Activated CD4-positive, alpha-beta T cell treated with anti-CD3 and anti-CD28 coated beads for 48 hours (primary cell): ENCODE results near the gene VPS29.
"Not testable (repeated sequence)": the region's sequence is repeated elsewhere in the genome, so short reads cannot be mapped to it uniquely, and the experiment has no call there.

ENCODE experiments used
- DNase-seq: peaks from one replicate; pipeline ENCODE4 v3.0.0-alpha.2; 2020

The VPS29 gene

DNA sequence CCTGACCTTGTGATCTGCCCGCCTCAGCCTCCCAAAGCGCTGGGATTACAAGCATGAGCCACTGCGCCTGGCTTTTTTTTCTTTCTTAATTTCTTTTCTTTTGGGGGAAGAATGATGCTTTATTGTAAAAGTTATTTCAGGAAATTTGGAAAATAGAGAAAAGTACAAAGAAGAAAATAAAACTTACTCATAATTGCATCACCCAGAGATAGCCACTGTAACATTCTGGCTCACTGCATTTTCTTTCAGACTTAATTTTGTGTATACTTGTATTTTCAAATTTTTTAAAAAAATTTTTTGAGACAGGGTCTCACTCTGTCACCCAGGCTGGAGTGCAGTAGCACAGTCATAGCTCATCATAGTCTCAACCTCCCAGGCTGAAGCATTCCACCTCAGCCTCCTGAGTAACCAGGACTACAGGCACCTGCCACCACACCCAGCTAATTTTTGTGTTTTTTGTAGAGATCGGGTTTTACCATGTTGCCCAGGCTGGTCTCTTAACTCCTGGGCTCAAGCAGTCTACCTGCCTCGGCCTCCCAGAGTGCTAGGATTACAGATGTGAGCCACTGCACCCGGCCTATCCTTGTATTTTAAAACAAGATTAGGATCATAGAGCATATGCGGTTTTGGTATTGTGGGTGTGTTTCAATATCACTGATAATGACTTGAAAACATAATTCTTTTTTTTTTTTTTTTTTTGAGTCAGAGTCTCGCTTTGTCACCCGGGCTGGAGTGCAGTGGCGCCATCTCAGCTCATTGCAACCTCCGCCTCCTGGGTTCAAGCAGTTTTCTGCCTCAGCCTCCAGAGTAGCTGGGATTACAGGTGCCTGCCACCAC, 19.2 kb upstream of the VPS29 start:
- DNase-seq: peak; percentile 66

DNA sequence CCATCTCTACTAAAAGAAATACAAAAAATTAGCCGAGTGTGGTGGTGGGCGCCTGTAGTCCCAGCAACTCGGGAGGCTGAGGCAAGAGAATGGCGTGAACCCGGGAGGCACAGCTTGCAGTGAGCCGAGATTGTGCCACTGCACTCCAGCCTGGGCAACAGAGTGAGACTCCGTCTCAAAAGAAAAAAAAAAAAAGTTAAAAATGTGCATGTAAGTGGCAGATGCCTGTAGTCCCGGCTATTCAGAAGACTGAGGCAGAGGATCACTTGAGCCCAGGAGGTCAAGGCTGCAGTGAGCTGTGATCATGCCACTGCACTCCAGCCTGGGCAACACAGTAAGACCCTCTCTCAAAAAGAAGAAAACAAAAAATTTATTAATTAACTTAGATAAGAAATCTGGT, 16.1 kb upstream of the VPS29 start:
- DNase-seq: not testable (repeated sequence)

DNA sequence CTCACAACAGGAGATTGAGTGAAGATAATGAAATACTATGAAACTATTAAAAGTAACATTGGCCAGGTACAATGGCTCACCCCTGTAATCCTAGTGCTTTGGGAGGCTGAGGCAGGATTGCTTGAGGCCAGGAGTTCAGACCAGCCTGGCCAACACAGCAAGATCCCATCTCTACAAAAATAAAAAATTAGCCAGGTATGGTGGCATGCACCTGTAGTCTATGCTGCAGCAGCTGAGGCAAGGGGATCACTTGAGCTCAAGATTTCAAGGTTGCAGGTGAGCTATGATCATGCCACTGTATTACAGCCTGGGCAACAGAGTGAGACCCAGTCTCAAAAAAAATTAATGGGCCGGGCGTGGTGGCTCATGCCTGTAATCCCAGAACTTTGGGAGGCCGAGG, 15.1 kb upstream of the VPS29 start:
- no peak for DNase-seq

DNA sequence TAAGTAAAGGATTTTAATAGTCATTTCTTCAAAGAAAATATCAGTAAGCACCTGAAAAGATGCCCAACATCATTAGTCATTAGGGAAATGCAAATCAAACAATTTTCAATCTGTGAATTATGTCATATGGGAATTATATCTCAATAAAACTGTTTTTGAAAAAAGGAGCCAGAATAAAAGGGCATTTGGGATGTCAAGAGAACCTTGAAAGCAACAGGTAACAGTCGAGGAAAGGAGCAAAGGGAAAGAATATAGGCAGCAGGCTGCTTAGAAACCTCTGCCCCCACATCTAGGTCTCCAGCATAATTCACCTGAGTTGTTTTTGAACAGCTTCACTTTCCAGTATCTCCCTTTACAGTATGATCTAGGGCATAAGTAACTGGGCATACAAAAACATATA, 12.5 kb upstream of the VPS29 start:
- DNase-seq: no peak

DNA sequence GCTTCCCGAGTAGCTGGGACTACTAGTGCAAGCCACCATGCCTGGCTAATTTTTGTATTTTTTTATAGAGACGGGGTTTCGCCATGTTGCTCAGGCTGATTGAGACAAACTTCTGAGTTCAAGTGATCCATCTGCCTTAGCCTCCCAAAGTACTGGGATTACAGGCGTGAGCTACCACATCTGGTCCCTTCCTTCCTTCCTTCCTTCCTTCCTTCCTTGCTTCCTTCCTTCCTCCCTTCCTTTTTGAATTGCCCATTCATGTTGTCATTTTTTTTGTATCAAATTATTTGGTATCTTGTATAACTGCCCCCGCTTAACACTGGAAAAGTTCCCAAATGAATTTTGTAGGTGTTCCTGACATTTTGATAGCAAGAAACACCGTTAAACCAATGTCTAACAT, 11.9 kb upstream of the VPS29 start:
- no peak for DNase-seq

DNA sequence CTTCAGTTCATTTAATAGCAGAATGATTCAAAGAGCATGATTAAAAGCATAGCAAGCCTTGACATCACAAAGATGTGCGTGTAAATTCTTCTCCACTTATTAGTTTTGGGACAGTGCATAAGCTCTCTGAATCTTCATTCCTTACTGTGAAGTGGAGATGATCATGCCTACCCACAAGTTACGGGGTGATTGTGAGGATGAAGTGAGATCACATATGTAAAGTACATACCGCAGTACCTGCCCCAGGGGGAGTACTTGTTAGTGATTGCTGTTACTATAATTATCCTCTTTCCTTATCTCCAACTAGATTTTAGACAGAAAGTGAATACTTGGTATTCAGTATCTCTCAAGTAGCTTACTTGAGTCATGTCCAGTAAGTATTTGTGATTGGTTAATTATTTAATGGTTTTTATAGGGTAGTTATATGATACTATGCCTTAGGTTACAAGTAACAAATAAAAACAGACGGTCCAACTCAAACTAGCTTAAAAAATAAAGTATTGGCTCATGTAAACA, 6.2 kb upstream of the VPS29 start:
- no peak for DNase-seq

DNA sequence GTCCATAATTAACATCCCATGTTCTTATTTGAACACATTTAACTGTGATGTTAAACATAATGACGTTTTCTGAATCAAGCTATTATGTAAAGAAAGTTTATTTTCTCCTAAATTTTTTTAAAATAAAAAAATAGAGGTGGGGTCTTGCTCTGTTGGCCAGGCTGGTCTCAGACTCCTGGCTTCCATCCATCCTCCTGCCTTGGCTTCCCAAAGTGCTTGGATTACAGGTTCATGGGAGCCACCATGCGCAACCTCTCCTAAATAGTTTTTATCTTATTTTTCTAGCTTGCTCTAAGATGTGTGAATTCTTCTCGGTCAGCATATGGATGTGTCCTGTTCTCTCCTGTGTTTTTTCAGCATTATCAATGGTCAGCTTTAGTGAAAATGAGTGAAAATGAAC, 3.4 kb upstream of the VPS29 start:
- no peak for DNase-seq

DNA sequence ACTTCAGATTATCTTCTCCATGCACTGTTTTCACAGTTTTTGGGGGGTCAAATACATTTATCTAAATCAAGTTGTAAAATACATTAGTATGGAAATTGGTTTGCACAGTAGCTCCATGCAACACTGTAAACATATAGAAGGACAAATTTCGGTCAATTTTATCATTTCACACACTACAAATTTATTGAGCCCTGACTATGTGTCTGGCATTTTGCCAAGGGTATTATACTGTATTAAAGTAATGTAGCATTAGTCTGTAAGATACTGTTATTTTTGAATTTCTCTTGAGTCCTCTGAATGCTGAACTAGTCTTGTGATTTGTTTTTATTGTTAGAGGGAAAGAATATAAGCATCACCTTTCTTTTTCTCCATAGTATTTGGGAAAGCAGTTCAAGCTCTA, 1.5 kb upstream of the VPS29 start:
- no peak for DNase-seq

DNA sequence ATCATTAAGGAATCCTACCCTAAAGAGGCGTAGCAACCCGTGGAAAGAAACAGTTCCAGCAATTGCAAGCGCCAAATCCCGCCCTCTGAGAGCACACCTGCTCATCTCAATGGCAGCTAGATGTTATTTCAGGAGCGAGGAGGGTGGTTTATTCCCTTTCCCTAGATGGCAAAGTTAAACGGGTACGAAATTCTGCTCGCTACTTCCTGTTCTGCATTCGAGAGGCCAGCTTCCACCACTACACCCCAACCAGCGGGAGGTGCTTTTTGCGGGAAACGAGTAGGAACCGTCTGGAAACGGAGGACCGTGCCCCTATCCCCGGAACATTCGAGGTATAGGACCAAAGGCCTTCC, 536 bp downstream of the VPS29 start:
- peak; percentile 42 for DNase-seq

DNA sequence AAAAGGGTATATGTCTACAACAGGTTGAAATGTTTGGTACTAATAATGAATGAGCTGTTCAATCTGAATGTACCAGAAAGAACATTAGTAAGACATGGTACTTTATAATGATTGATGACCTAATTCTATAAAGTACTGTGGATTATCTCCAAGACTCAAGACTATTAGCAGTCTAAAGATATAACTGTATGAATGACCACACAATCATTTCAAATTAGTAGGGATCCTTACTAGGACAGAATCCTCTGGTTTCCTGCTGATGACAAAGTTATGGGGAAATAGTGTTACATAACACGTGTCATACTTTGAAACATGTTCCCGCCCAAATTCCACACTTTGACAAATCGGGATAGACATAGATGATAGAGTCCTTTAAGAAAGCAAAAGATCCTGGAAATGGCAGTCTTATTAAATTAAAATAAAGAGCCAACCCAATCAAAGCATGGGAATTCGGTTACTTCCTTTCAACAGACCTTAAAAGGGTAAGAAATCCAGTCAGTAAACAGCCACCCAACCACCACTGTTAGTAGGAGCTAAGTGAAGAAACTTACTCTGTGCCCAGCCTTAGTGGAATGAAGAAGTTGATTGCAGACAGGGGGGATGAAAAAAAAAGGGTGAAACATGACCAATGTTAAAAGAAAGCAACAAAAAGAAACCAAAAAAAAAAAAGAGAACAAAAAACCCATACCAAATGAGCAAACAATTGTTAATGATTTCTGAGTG, 2.8 kb downstream of the VPS29 start:
- DNase-seq: no peak

DNA sequence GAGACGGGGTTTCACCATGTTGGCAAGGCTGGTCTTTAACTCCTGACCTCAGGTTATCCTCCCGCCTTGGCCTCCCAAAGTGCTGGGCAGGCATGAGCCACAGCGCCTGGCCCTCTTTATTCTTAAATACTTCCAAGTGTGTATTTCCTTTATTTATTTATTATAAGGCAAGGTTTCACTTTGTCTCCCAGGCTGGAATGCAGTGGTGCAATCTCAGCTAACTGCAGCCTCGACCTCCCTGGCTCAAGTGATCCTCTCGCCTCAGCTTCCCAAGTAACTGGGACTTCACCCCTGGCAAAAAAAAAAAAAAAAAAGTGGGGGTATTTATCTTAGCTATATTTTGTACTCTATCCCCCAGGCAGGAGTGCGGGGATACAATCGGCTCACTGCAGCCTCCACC, 26.5 kb downstream of the VPS29 start:
- DNase-seq: no peak

DNA sequence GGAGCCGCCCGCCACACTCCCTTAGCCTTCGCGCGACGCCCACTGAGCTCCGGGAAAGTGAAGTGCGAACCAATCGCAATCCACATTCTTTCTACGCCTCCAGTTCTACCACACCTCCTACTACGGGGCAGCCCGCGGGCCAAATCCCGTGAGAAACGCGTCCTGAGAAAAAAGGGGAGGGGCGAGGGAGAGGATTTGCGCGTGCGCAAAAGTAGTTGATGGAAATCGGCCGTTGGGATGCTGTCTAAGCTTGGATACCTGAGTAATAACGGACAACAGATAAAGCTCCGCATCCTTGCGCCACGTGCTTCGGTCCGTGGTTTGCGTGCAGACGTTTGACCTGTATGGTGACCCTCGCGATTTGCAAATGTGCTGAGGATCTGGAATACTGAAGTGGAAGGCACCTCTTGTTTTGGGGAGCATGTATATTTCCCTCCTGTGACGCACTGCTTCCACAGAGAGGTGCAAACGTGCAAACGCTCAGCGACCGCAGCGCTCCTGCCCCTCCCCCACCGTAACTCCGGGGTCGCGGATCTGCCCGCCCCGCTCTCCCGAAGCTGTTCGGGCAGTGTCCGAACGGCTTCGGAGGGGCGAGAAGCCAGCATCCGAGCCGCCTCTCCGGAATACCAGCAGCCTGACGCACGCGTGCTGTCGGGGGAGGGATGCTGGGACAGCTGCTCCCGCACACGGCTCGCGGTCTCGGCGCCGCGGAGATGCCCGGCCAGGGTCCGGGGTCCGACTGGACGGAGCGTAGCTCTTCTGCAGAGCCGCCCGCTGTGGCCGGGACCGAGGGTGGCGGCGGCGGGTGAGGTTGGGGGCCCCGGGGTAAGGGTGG, 33.5 kb downstream of the VPS29 start, which contains the start of the genes FAM216A and GPN3:
Gene FAM216A (plus strand): TSS at position 632 of the 835 bp plus-strand sequence. CDS start 31 bp downstream, at position 663.
Gene GPN3 (minus strand): TSS at position 44 of the 835 bp plus-strand sequence. CDS start 54 bp downstream, outside the sequence.
- peak; percentile 96 for DNase-seq

DNA sequence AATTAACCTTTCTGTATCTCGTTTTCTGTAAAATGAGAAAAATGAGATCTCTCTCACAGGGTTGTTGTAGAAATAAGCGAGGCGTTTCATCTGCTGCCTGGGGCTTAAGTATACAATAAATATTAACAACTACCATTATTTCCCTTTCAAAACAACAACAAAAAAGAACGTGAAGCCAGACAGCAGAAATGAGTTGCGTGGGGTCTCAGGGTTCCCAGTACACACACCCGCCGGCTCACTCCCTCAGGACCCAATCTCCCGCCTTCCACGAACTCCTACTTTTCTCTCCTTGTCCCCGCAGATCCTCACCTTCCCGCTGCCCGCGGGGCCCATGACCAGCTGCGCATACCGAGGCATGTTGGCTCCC, 34.1 kb downstream of the VPS29 start:
- DNase-seq: no peak

DNA sequence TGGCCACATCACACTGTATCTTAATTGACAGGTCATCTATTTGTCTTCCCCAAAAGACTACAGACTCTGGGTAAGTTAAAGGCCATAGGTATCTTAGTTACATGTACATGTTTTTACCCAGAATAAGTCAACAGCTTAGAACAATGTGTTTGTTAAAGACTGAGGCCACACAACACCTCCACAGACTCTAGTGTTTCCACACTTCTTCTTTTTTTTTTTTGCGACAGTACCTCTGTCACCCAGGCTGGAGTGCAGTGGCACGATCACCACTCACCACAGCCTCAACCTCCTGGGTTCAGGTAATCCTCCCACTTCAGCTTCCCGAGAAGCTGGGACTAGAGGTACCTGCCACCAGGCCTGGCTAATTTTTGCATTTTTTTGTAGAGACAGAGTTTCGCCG, 35.1 kb downstream of the VPS29 start:
- no peak for DNase-seq

DNA sequence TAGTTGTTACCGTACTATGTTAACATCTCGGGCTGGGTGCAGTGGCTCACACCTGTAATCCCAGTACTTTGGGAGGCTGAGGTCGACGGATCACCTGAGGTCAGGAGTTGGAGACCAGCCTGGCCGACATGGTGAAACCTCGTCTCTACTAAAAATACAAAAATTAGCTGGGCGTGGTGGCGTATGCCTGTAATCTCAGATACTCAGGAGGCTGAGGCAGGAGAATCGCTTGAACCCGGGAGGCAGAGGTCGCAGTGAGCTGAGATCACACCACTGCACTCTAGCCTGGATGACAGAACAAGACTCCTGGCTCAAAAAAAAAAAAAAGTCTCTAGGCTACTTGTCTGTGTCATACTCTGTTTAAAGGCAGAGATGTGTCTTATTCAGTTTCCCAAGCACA, 36.1 kb downstream of the VPS29 start:
- not testable (repeated sequence) for DNase-seq

DNA sequence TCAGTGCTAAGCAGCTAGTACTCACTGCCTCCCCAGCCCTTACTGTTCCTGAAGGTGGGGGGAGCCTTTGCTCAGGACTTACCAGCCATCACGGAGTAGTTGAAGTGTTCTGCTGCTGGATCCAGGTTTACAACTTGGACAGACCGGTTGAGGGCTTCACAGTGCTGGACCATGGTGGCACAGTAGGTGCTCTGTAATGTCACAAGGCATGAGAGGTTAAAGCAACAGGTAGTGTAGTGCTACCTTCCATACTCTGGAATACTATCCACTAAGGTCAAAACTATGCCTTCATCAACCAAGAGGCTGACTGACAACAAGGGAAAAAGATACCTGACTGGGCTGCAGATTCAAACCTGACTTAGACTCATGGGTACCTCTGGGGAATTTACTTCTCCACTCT, 36.9 kb downstream of the VPS29 start:
- no peak for DNase-seq

DNA sequence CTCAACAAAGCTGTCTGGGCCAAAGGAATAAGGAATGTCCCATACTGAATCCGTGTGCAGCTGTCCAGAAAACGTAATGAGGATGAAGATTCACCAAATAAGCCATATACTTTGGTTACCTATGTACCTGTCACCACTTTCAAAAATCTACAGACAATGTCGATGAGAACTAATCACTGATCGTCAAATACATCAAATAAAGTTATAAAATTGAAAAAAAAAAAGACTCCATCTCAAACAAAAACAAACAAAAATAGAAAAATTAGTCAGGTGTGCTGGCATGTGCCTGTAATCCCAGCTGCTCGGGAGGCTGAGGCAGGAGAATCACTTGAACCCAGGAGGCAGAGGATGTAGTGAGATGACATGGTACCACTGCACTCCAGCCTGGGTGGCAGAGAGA, 40.7 kb downstream of the VPS29 start:
- DNase-seq: not testable (repeated sequence)

DNA sequence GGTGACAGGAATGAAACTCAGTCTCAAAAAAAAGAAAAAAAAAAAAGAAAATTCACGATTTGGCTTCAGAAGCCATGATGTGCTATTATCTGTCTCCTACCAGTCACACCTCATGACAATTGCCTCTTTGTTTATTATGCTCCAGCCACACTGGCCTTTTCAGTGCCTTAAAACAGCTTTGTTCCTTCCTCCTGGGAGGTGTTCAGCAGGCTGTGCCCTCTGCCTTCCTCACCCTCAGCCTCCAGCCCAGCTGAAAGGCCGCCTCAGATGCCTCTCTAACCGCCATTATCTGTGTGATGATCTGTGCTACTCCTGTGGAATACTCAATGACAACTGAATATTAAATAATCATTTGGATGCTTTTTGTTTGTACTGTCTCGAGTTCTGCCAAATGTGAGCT, 43.2 kb downstream of the VPS29 start:
- DNase-seq: no peak

DNA sequence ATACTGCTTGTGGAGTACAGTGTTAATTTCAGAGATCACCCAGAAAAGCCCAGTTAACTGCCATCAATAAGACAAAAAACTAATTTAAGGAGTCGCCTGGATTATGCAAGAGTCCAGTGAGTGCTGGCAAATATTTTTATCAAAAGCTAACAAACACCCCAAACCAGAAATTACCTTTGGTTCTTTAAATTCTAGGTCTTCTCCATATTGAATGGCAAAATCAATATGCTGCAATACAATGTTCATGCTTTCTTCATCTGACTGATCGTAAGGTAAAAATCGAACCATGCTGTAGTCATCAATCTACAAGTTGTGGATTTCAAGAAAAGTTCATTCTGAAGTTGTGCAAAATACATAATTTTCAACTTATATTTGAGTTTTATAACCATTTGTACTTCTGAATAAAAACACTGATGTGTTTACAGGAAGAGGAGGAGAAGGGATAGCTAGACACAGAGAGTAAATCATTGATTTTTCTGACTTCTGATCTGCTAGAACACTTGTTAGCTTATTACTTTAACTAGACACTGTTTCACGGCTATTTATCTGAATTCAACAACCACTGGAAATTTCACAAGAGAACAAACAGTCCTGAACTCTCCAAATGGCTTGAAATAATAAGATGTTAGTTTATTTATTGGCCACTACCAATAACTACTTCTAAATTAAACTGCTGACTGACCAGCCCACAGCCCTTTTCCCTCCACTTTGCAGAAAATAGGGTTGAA, 48.2 kb downstream of the VPS29 start:
- no peak for DNase-seq

DNA sequence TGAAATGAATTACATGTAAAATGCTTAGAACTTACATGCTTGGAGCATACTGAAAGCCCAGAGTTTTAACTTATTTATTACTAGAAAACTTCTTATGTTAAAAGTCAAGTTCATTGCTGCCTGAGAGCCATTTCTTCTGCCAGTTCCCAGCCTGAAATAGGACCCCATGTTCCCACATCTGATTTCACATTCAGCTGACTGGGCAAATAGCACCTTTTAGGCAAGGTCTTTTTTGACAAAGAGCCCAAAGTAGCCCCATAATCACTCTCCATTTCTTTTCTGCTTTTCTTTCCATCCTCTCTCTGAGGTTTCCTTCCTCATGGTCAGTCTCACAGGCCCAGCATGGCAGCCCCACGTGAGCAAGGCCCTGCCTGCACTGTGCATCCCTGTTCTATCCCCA, 50.6 kb downstream of the VPS29 start:
- DNase-seq: no peak

DNA sequence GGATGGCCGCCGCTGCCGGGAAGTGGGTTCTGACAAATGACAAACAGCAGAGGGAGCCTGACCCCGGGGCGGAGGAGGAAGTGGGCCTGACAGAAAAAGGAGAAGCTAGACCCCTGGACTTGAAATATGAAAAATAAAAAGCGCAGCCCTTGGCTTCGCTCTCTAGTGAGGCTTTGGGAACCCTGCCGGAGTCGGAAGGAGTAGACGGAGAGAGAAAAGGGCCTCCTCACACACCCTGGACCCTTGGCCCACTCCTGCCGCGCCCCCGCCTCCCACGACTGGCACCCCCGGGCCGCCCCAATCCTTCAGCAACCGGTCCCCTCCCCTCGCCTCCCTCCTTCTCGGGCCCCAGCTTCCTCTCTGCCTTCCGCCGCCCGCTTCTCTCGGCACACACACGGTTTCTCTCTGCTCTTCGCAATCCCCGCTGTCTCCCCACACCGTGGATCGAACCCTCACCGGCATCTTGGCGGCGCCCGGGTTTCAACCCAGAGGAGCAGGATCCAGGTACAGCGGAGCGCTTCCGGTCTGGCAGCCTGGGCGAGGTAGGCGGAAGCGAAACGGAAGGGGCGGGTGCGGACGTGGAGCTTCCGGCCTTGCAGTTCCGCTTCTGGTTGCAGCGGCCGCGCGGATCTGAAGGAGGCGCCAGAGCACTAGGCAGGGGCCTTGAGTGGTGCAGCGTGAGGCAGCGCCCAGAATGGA, 52.0 kb downstream of the VPS29 start, which contains the start of gene ARPC3:
Gene ARPC3 (minus strand): TSS at position 539 of the 699 bp plus-strand sequence. CDS start 77 bp downstream, at position 462.
- DNase-seq: peak; percentile 97

DNA sequence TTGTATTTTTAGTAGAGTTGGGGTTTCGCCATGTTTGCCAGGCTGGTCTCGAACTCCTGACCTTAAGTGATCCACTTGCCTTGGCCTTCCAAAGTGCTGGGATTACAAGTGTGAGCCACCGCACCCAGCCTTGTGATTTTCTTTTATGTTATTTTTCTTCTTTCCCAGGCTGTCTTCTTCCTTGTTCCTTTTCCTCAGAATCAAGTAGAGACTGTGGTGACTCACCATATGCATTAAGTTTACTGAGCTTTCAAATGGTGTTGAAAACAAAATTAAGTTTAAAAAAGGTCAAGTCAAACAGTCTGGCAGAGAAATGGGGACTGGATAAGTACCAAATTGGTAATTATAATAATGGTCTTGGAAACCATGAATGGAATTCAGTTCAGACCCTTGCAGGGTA, 57.5 kb downstream of the VPS29 start:
- DNase-seq: no peak
